ENCODE results near the gene CPEB3. TPM values are rescaled to one million over a fixed set of nuclear protein-coding genes. Genes with fewer than 3 reads are reported as not detected.

CPEB3 gene
- total and polyA plus RNA-seq, 9 of the 15 experiments (the other 6 are each of a cell fraction or from before 2014, with no cell fraction given) = 0.15 to 1.2 (median 0.51) TPM

DNA sequence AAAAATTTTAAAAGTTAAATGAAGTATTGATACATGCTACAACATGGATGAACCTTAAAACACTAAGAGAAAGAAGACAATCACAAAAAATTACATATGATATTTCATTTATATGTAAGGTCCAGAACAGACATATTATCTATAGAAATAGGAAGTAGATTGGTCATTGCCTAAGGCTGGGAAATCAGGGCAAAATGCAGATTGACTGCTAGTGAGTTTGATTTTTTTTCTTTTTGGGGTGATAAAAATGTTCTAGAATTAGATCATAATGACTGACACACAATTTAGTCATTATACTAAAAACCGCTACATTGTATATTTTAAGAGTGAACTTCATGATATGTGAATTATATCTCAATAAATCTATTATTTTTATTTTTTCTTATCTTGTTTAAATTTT is 88.3 kb downstream of the CPEB3 start:
- Histone ChIP-seq H3K36me3 (ENCODE audit: control insufficient read depth, insufficient read depth, low read length) (no peaks in the 10 kb centered on the region), H4K20me1 (replicated peaks; ENCODE audit: control insufficient read depth, insufficient read depth, low read length) (no peaks in the 10 kb centered on the region), H3K27me3 (ENCODE audit: control insufficient read depth in 2 of 2, insufficient read depth in 2 of 2, low read length in 2 of 2) (no peaks in the 10 kb centered on the region), H2AFZ (ENCODE audit: low read depth, low read length) (no peak overlapping the region), H3K9me3 (replicated peaks; ENCODE audit: control insufficient read depth, insufficient read depth, low read depth, low read length) (no peaks in the 10 kb centered on the region), H3K27ac (ENCODE audit: extremely low read depth, low read depth, low read length) (no peak overlapping the region), H3K4me2 (ENCODE audit: insufficient read depth, low read length) (no peak overlapping the region), H3K9me1 (ENCODE audit: control insufficient read depth, insufficient read depth, low read length) (no peaks in the 10 kb centered on the region), H3K4me1 (replicated peaks in 1 of 2; ENCODE audit: control insufficient read depth in 2 of 2, insufficient read depth in 2 of 2, low read length in 2 of 2) (peaks cover 0 to 3% of the 10 kb centered on the region in 2 experiments; a peak in 3 of 5 replicates), H3K79me2 (ENCODE audit: control insufficient read depth, insufficient read depth, low read length) (no peaks in the 10 kb centered on the region), H3K4me3 (no peak overlapping the region), H3K9ac (ENCODE audit: insufficient read depth in 1 of 2, low read depth in 2 of 2, low read length in 2 of 2) (no peak overlapping the region)
- in situ Hi-C loops (cut with MboI) = no loop called here
- POLR2A ChIA-PET = interaction anchor here (0.6 kb wide), 1 partner anchor 43 kb away, joined by 3 read pairs; no protein-coding TSS in a partner anchor
- TF ChIP-seq CTBP1 (IDR thresholded peaks at IDR 0.05; ENCODE audit: borderline replicate concordance) = no peak
- CTCF ChIA-PET (ENCODE audit: low intra/inter-chr PET ratio) = no interaction called here
- no TSS peak for BruUV-seq (replicated peaks)
- FAIRE-seq = no peak
- no peak for DNase-seq (ENCODE audit: extremely low read depth in 1 of 4, low spot score in 3 of 4)
- no peak for ATAC-seq
- intact Hi-C loops (cut with micrococcal nuclease) = loop anchor here (10.0 kb wide), 1 partner anchor 118 kb away; no protein-coding TSS in a partner anchor
- WGBS (ENCODE audit: insufficient coverage, low coverage, missing lambda C conversion rate) = 80% methylated on average over 1 of the region's 1 CpG

DNA sequence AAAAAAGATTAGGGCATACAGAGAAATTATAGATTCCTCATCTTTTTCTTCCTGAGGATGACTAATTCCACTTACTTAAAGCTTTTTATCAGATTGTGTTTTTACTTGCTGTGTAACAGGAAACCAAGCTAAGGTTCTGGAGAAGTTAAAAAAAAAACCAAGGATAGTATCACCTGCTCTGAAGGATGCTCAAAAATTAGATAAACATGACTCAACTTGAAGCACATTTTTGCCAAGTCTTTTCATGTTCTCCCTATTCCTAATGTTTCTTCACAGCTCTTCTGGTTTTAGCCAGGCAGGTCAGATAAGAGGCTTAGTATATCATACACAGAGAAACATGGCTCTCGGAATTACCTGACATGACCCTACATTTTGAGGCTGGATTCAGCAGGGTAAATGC is 90.3 kb downstream of the CPEB3 start:
- H3K9me1 ChIP-seq (ENCODE audit: control insufficient read depth, insufficient read depth, low read length) = no peaks in the 10 kb centered on the region
- DNase-seq (ENCODE audit: extremely low read depth in 1 of 4, low spot score in 3 of 4) (peak in 1 of 4 experiments; percentile 3), ATAC-seq (no peak; the same call in 2 of the 3 replicates), FAIRE-seq (no peak)
- no peak overlapping the region; the same call in 2 of the 3 replicates for H3K27ac ChIP-seq (ENCODE audit: extremely low read depth, low read depth, low read length)
- WGBS (ENCODE audit: insufficient coverage, low coverage, missing lambda C conversion rate) = 0% methylated on average over 1 of the region's 1 CpG
- H3K4me1 ChIP-seq (replicated peaks in 1 of 2; ENCODE audit: control insufficient read depth in 2 of 2, insufficient read depth in 2 of 2, low read length in 2 of 2) = peaks cover 0 to 3% of the 10 kb centered on the region in 2 experiments; a peak in 3 of 5 replicates
- H3K9ac ChIP-seq (ENCODE audit: insufficient read depth in 1 of 2, low read depth in 2 of 2, low read length in 2 of 2) = no peak overlapping the region
- no TSS peak for BruUV-seq (replicated peaks)
- in situ Hi-C loops (cut with MboI) = no loop called here
- no peaks in the 10 kb centered on the region for H3K79me2 ChIP-seq (ENCODE audit: control insufficient read depth, insufficient read depth, low read length)
- no peaks in the 10 kb centered on the region for H3K27me3 ChIP-seq (ENCODE audit: control insufficient read depth in 2 of 2, insufficient read depth in 2 of 2, low read length in 2 of 2)
- intact Hi-C loops (cut with micrococcal nuclease) = loop anchor here (10.0 kb wide), 1 partner anchor 116 kb away; no protein-coding TSS in a partner anchor
- no peaks in the 10 kb centered on the region for H4K20me1 ChIP-seq (replicated peaks; ENCODE audit: control insufficient read depth, insufficient read depth, low read length)
- no peaks in the 10 kb centered on the region for H3K36me3 ChIP-seq (ENCODE audit: control insufficient read depth, insufficient read depth, low read length)
- no peak overlapping the region for H3K4me2 ChIP-seq (ENCODE audit: insufficient read depth, low read length)
- ChIA-PET POLR2A (no interaction called here), CTCF (ENCODE audit: low intra/inter-chr PET ratio) (no interaction called here)
- H3K9me3 ChIP-seq (replicated peaks; ENCODE audit: control insufficient read depth, insufficient read depth, low read depth, low read length) = no peaks in the 10 kb centered on the region
- no peak overlapping the region for H2AFZ ChIP-seq (ENCODE audit: low read depth, low read length)
- no peak overlapping the region for H3K4me3 ChIP-seq
- TF ChIP-seq, protein P1, sequence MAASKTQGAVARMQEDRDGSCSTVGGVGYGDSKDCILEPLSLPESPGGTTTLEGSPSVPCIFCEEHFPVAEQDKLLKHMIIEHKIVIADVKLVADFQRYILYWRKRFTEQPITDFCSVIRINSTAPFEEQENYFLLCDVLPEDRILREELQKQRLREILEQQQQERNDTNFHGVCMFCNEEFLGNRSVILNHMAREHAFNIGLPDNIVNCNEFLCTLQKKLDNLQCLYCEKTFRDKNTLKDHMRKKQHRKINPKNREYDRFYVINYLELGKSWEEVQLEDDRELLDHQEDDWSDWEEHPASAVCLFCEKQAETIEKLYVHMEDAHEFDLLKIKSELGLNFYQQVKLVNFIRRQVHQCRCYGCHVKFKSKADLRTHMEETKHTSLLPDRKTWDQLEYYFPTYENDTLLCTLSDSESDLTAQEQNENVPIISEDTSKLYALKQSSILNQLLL (CRISPR knock-in tag; IDR thresholded peaks at IDR 0.05; ENCODE audit: borderline replicate concordance) = no peak
- TF ChIP-seq ZEB2 (IDR thresholded peaks at IDR 0.05) (peak; percentile 63; the same call in 1 of the 2 replicates), RCOR1 (IDR thresholded peaks at IDR 0.05; ENCODE audit: borderline replicate concordance in 1 of 2, low read depth in 2 of 2, low read length in 2 of 2) (0 out of 4 replicates have a peak, but pooled peaks of 1 of the 2 experiments have one; percentile 28), MEIS2 (IDR thresholded peaks at IDR 0.05; ENCODE audit: partially characterized antibody) (peak; percentile 8), GTF2F1 (IDR thresholded peaks at IDR 0.05; ENCODE audit: low read depth, low read length) (no peak), CTBP1 (IDR thresholded peaks at IDR 0.05; ENCODE audit: borderline replicate concordance) (peak; percentile 50), CHD2 (IDR thresholded peaks at IDR 0.05; ENCODE audit: low read depth, low read length) (no peak)
- TF ChIP-seq, protein P2, sequence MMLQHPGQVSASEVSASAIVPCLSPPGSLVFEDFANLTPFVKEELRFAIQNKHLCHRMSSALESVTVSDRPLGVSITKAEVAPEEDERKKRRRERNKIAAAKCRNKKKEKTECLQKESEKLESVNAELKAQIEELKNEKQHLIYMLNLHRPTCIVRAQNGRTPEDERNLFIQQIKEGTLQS (IDR thresholded peaks at IDR 0.05) = peak; percentile 63; the same call in 1 of the 2 replicates
- TF ChIP-seq, protein P2 (CRISPR knock-in tag; conservative IDR thresholded peaks at IDR 0.05) = no peak

Measured in K562 (cell line).